ENCODE results near the gene PLXNB2.
"Not testable (repeated sequence)": the region's sequence is repeated elsewhere in the genome, so short reads cannot be mapped to it uniquely, and the experiment has no call there.

PLXNB2 gene

GRCh38 chr22:50278461-50278860, 29.0 kb downstream of the PLXNB2 start:
- DNase-seq: no peak

GRCh38 chr22:50277761-50278160, 29.7 kb downstream of the PLXNB2 start:
- DNase-seq: no peak

DNA sequence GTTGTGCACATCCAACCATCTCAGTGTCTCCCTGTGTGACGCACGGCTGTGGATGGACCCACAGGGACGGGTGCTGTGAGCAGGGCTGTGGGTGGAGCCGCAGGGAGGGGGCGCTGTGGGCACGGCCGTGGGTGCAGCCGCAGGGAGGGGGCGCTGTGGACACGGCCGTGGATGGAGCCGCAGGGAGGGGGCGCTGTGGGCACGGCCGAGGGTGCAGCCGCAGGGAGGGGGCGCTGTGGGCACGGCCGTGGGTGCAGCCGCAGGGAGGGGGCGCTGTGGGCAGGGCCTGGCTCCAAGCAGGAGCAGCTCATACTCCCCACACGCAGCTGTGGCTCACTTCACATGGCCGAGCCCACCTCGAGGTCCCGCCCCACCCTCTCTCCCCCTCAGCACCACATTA, 31.3 kb downstream of the PLXNB2 start:
- DNase-seq: no peak

- DNase-seq: no peak
Observed at GRCh38 chr22:50275181-50276055, 32.0 kb downstream of the PLXNB2 start.

DNA sequence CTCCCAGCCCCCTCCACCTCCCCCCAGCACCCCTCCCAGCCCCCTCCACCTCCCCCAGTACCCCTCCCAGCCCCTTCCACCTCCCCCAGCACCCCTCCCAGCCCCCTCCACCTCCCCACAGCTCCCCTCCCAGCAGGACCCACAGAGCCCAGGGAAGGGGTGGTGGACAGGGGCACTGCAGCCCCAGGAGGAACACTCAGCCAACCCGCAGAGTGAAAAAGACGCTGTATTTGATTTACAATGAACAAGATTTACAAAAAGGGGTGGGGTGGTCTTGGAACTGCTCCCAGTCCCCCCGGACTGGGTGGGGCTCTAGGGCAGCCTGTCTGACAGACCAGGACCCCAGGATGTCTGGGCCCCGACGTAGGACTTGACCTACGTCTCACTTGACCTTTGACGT, 32.7 kb downstream of the PLXNB2 start:
- no peak for DNase-seq

DNA sequence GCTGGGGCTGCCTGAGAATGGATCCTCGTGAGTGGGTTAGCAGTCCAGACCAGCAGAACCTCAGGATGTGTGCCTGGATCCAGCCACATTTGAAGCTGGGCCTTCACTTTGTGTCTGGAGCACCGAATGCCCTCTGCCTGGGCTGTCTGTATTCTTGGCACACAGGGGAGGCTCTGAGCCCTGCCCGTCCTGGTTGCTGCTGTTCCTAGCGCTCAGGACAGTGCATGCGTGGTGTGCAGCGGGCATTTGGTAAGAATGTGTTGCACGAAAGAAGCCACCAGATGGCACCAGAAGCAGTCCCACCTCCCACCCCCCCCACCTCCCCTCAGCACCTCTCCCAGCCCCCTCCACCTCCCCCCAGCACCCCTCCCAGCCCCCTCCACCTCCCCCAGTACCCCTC, 33.1 kb downstream of the PLXNB2 start:
- peak; percentile 13 for DNase-seq

DNA sequence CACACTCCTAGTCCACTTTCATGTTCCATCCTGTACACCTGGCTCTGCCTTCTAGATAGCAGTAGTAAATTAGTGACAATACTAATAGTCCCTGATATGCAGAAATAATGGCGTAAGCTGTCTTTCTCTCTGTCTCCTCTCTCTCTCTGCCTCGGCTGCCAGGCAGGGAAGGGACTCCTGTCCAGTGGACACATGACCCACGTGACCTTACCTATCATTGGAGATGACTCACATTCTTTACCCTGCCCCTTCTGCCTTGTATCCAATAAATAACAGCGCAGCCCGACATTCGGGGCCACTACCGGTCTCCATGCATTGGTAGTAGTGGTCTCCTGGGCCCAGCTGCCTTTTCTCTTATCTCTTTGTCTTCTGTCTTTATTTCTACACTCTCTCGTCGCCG, 33.7 kb downstream of the PLXNB2 start:
- DNase-seq: not testable (repeated sequence)

DNA sequence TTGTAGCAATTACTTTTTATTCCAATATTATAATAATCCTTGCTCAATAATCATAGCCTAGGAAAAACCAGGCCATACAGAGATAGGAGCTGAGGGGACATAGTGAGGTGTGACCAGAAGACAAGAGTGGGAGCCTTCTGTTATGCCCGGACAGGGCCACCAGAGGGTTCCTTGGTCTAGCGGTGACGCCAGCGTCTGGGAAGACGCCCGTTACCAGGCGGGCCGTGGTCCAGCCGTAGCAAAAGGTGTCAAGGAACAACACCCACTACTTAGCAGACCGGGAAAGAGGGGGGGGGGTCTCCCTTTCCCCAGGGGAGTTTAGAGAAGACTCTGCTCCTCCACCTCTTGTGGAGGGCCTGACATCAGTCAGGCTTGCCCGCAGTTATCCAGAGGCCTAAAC, 34.1 kb downstream of the PLXNB2 start:
- DNase-seq: not testable (repeated sequence)

GRCh38 chr22:50272044-50272802, 35.2 kb downstream of the PLXNB2 start:
- no peak for DNase-seq

DNA sequence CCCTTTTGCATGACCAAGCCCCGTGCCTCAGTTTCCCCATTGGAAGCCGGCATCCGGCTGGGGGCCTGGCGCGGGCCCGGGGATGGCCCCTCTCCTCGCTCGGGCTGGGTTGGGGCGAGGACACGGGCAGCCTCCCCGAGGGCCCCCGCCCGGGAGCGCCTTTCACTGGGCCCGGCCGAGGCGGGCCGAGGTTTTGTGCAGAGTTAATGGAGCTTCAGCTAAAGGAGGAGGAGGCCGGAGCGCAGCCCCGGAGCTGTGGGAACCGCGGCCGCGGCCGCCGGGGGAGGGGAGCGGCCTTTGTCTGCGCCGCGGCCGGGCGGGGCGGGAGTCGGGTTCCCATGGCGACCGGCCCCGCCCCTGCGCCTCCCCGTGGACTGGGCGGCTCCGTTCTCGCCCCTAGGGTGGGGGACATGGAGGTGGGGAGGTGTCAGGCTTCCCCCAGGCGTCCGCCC, 35.9 kb downstream of the PLXNB2 start:
- DNase-seq: peak; percentile 56

- DNase-seq: no peak
Observed at GRCh38 chr22:50270666-50271394, 36.6 kb downstream of the PLXNB2 start.

DNA sequence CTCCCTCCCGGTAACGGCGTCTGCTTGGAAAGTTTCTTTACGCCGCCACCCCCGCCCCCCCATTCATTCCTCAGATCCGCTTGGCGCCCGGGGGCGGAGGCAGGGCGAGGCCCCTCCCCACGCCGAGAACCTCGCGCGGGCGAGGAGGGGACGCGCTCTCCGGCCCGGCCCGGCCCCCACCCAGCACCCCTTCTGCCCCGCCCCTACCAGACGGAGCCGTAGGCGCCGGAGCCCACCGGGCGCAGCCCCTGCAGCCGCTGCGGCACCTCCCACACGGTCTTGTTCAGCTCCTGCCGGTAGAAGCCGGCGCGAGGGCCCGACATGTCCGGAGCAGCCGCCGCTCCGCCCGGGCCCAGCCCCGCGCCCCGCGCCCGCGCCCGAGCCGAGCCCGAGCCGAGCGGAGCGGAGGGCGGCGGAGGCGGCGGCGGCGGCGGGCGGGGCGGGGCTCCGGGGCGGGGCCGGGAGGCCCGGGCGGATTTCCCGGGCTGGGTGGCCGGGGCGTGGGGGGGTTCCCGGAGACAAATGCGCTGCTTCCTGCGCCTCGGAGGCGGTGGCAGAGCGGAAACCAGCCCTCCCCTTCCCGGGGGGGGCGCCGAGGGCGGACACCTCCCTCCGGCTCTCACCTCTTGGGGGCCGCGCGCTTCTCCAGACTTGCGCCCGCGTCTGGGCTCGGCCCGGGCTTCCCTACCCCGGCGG, 37.3 kb downstream of the PLXNB2 start, which contains the start of gene MAPK11:
MAPK11 (minus strand) TSS at position 411 of the 696 bp plus-strand sequence; CDS start at position 323, 88 bp downstream.
- no peak for DNase-seq

DNA sequence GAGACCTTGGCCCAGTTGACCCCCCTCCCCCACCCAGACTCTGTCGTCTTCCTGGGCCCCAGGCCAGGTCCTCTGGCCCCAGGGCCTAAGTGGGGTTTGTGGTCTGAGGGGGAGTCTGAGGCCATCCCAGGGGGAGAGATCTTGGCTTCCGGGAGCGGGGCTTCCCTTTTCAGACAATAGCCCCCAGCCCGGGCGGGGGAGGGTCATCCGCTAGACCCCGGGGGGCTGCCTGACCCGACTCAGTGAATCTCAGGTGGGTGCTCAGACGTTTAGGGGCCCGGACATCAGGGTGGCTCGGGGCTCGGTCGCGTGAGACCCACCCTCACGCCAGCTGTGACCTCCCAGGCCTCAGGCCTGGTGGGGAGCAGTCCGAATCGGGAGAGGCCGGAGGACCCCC, 37.9 kb downstream of the PLXNB2 start:
- no peak for DNase-seq

DNA sequence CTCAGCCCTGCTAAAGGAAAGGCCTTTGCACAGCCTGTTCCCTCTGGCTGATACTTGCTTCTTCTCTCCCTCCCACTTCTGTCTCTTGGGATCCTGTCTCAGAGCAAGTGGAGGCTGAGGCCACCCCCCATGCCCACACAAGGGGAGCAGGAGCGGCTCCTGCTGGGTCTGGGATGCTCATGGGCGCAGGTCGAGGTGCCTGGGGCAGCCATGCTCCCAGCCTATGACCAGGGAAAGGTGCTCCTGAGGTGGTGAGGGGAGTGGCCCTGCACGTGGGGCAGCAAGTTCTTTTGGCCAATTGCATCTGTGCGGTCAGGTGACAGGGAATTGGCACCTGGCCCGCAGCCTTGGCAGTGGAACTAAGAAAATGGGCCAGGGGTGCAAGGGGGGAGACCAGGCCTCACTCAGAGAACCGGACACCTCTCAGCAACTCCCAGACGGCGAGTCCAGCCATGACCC, 38.8 kb downstream of the PLXNB2 start:
- peak; percentile 64 for DNase-seq

DNA sequence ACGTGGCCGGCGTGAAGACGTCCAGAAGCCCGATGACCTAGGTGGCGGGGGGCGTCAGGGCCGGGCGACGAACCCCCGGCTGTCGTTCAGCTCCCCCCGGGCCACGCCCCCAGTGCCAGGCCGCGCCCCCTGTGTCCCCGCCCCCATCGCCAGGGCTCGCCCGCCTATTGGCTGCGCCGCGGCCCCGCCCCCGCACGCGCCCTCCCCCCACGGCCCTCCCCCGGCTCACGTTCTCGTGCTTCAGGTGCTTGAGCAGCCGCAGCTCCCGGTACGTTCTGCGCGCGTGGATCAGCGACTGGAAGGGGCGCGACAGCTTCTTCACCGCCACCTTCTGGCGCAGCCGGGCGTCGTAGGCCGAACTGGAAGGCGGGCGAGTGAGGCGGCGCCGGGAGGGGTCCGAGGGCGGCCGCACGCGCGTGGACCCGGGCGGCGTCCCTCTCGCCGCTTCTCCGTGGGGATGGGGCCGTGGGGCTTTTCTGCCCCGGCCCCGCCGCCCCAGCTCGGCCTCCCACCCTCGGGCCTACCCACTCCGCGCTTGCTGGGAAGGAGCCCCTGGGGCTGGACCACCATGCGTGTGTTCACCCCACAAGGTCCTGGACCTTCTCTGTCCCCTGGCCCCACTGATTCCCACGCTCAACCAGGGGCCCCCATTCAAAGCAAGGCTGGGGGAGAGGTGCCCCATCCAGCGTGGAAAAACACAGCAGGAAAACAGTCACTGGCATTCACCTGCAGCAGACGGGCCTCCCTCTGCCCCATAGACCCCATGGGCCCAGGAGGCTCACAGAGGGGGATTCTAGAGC, 39.7 kb downstream of the PLXNB2 start:
- DNase-seq: no peak

GRCh38 chr22:50266994-50267393, 40.5 kb downstream of the PLXNB2 start:
- DNase-seq: no peak

DNA sequence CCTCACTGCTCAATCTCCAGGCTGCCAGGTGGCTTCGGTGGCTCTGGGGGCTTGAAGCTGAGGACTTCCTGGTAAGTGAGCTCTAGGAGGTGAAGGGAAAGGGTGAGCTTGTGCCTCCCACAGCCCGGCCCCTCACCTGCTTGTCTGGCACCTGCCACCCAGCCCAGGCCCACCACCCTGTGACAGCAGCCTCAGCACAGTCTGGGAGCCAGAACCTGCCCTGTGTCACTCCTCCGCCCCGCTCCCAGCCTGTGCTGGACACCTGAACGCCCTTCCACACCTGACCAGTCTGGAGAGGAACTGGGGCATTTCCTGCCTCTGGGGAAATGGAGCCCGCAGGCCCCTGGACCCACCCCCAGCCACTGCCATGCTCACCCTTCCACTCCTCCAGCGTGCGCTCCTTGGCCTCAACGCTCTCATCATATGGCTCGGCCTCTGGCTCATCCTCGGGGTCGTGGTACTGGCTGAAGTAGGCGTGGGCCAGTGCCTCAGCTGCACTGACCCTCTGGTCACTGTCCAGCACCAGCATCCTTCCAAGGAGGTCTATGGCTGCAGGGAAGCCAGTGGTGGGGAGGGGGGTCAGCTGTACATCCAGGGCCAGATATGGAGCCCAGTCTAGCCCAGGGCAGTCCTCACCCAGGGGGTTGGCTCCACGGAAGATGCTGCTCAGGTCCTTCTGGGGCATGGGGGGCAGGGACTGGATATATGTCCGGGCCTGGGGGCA, 42.3 kb downstream of the PLXNB2 start:
- DNase-seq: no peak

- DNase-seq: no peak
Observed at GRCh38 chr22:50264104-50264745, 43.2 kb downstream of the PLXNB2 start.

GRCh38 chr22:50262973-50263617, 44.4 kb downstream of the PLXNB2 start:
- no peak for DNase-seq

DNA sequence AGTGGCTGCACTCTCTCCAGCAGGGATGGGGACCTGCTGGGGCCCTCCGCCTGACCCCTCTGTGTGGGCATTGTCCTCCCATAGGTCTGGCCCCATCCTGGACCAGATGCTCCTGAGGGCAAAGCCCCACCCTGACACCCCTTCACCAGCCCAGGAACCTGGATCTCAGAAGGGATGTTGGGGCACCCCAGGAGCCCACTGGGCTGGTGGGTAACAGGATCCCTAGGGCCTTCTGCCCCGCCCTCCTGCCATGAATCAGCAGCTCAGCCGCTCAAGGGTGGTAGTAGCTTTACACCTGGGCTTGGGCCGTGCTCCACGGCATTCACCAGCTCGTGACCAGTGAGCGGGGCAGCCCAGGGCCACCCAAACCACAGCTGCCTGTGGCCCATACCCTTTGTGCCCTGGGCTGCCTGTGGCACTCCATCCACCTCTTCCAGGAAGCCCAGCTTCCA, 45.0 kb downstream of the PLXNB2 start:
- DNase-seq: no peak

Data from NCI-H1105 (cell line).